Measurements from ENCODE around the gene SSC5D. TPM values are rescaled to one million over a fixed set of nuclear protein-coding genes. Genes with fewer than 3 reads are reported as not detected.

The SSC5D gene
- total RNA-seq, 1 experiment from 2014 or later = 3.2 TPM

GRCh38 chr19:55464039-55464661 is 24.1 kb upstream of the SSC5D start:
- H2AFZ ChIP-seq (ENCODE audit: low read length) = no peak overlapping the region
- H3K79me2 ChIP-seq (ENCODE audit: insufficient read depth, low read length) = 0 out of 2 replicates have a peak, but pooled peaks cover 4% of the 10 kb centered on the region
- Mint-ChIP-seq H3K4me1 (peaks cover 25 to 31% of the 10 kb centered on the region in 2 experiments), H3K27ac (peak overlapping the region in 1 of 3 experiments; percentile 86; a peak in 2 of 7 replicates), H3K9me3 (peaks cover 0 to 3% of the 10 kb centered on the region in 2 experiments; a peak in 1 of 5 replicates), H3K4me3 (peak overlapping the region in 1 of 2 experiments; percentile 42; a peak in 1 of 5 replicates), H3K36me3 (ENCODE audit: insufficient read depth in 1 of 3, low read depth in 3 of 3) (peaks cover 0 to 2% (median 0%) of the 10 kb centered on the region in 3 experiments; a peak in 2 of 7 replicates), H3K27me3 (ENCODE audit: low read depth) (peaks cover 13% of the 10 kb centered on the region)
- no peak overlapping the region for H3K27ac ChIP-seq (ENCODE audit: insufficient read length, low read depth, low read length)
- no peak overlapping the region for H4K91ac ChIP-seq (ENCODE audit: insufficient read length, low read depth, low read length)
- peak overlapping the region; percentile 51 for H3K14ac ChIP-seq (ENCODE audit: insufficient read depth, low read length)
- no peak overlapping the region for H2BK12ac ChIP-seq (ENCODE audit: insufficient read length, low read depth, low read length)
- no peak for DNase-seq
- H3K9me3 ChIP-seq (ENCODE audit: control insufficient read depth, low read depth, low read length) = no peaks in the 10 kb centered on the region
- no peak overlapping the region for H4K8ac ChIP-seq (replicated peaks; ENCODE audit: insufficient read length, low read depth, low read length)
- peak overlapping the region; percentile 68 for H3K18ac ChIP-seq (ENCODE audit: insufficient read length, low read depth, low read length)
- no peak overlapping the region for H3K4me2 ChIP-seq (ENCODE audit: insufficient read depth, insufficient read length, low read length)
- H2AK5ac ChIP-seq (ENCODE audit: insufficient read length, low read length) = no peak overlapping the region
- no peak overlapping the region for H2BK20ac ChIP-seq (ENCODE audit: low read depth, low read length, poor library complexity, severe bottlenecking)
- WGBS (ENCODE audit: extremely low coverage, insufficient read length, low lambda C conversion rate) = no CpG with 5 or more reads among the region's 23 CpGs
- no peak overlapping the region for H3K4ac ChIP-seq (ENCODE audit: low read depth, low read length)
- H2BK15ac ChIP-seq (ENCODE audit: low read depth, low read length) = no peak overlapping the region
- no peaks in the 10 kb centered on the region for H3K27me3 ChIP-seq (ENCODE audit: insufficient read depth, low read length)
- no peak for TF ChIP-seq CTCF (conservative IDR thresholded peaks at IDR 0.05)
- H2BK5ac ChIP-seq (ENCODE audit: insufficient read length, low read length) = no peak overlapping the region
- no peak overlapping the region for H4K5ac ChIP-seq (ENCODE audit: insufficient read length, low read depth, low read length)
- H3K9ac ChIP-seq (ENCODE audit: extremely low read depth, insufficient read length, low read length) = no peak overlapping the region
- H3K23ac ChIP-seq (ENCODE audit: insufficient read length, low read depth, low read length) = no peak overlapping the region
- no peaks in the 10 kb centered on the region for H4K20me1 ChIP-seq (ENCODE audit: control insufficient read depth, insufficient read depth, insufficient read length)
- H3K23me2 ChIP-seq (ENCODE audit: insufficient read length, low read depth, low read length, poor library complexity, severe bottlenecking) = peaks cover 5% of the 10 kb centered on the region
- H3T11ph ChIP-seq (ENCODE audit: low read length) = no peak overlapping the region
- H3K56ac ChIP-seq (ENCODE audit: insufficient read length, low read depth, low read length) = no peak overlapping the region
- H3K4me1 ChIP-seq (ENCODE audit: insufficient read depth, low read length) = peaks cover 3% of the 10 kb centered on the region; the same call in 1 of the 2 replicates
- H2BK120ac ChIP-seq (ENCODE audit: low read depth, low read length, poor library complexity, severe bottlenecking) = no peak overlapping the region
- no peaks in the 10 kb centered on the region for H3K79me1 ChIP-seq (ENCODE audit: insufficient read depth, low read depth, low read length, poor library complexity, severe bottlenecking)

Data from H9 (cell line).